Measurements from ENCODE around the gene PDE1A.

The PDE1A gene

GRCh38 chr2:182261860-182262387 lies 164.9 kb downstream of the PDE1A start:
- DNase-seq = no peak

GRCh38 chr2:182259629-182260150 lies 167.1 kb downstream of the PDE1A start:
- DNase-seq = no peak

- DNase-seq = no peak
Observed at GRCh38 chr2:182252534-182252933, 174.3 kb downstream of the PDE1A start.

DNA sequence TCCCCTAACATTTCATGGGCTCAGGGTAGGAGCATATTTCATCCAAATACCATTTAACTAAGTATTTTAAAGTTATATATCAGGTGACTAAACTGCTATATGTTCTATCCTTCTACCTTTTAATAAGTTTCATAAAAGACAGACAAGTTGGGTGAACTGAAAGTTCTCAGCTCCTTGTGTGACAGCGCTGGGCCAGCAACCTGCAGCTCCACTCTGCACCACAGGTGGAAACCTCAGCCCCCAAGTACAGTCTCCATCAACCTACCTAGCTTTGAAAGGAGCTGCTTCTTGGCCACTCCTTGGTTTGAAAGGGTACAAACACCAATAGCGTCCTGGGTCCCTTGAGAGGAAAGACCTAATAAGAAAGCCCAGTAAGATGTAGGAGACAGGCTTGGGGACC lies 177.9 kb downstream of the PDE1A start:
- DNase-seq = no peak

DNA sequence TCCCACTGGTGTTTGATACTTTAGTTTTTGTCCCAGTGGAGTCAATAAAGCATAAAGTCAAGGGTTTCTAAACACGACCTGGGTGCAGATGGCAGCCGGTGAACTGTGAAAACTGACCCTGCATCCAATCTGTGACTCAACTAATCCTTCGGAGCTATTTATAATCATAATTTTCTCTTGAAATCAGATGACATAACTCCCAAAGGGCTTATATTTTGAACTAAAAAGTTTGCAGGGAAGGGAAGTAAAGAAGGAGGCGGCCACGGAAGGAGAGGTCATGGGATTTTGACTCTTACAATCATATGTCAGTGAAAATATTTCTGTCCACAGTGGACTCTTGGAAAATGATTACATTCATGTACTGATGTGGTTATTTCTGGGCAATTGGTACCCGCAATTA lies 178.5 kb downstream of the PDE1A start:
- DNase-seq = no peak

GRCh38 chr2:182247831-182248230 lies 179.0 kb downstream of the PDE1A start:
- no peak for DNase-seq

GRCh38 chr2:182245963-182246362 lies 180.9 kb downstream of the PDE1A start:
- no peak for DNase-seq

- no peak for DNase-seq
Observed at GRCh38 chr2:182242609-182243008, 184.2 kb downstream of the PDE1A start.

- DNase-seq = no peak
Observed at GRCh38 chr2:182241936-182242335, 184.9 kb downstream of the PDE1A start.

DNA sequence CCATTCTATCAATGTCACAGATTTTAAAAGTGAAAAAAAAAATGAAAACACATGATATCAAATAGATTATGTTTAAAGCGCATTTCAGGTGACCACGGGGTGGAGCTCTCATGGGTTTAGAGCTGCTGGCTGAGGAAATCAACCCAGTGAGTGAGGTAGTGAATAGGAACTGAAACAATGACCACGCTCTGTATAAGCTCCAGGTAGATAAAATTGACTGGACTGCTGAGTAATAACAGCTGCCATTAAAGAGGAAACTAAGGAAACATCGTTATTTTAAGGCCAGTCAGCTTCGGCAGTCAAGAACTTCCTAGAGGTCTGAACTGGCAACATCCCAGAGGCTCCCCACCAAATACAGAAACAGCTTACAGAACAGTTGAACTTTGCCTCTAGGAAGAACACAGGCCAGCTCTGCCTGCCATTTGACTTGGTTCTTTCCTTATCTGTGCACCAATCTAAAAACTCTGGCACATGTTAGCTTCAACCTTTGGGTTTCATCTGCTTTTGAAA lies 185.9 kb downstream of the PDE1A start:
- peak; percentile 58 for DNase-seq

DNA sequence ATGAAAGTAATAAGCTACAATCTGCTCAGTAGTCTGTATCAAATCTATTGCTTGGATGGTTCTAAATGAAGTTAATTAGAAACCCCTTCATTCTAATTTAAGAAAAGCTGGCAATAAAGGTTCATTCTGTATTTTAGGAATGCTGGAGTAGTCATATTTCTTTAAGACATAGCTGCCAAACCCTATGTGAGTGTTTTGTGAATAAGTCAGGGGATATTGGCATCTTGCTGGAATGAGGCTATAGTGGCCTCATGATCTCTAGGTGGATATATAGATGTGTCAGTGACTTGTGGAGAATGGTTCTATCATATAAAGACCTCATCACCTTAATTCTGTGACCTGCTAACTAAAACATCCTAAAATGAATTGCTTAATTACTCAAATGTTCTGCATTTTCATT lies 196.3 kb downstream of the PDE1A start:
- DNase-seq = no peak

DNA sequence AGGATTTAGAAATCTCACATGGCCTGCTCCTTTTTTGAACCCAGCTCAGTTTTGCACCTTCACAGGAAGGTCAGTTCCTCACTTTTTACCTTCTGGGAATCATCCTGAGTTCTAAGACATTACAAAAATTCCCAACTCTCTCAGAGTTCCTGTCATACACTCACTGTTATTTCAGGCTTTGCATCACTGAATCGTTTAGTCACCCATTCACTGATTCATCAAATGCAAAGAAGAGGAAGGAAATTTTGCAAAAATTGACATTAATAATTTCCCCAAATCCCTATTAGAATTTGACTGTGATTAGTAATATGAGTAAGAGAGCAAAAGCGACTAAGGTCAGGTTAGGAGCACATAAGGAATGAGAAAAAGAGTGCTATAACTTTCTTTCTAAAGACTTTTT lies 197.5 kb downstream of the PDE1A start:
- DNase-seq = no peak

DNA sequence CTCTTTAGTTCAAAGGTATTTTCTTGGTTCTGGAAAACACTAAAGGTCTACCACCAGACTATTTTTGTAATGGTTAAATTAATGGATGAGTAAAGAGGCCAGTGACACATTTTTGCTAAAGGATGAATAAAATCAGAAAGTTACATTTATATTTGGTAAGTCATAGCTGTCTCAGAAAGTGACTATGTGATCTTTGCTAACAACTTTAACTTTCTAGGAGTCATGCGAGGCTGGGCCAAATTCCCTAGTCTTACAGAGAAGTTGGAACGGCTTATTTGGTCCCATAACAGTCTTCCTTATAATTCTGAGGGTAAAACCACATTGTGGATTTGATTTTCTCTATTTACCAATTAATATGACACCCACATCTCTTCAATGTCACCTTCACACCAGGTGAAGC lies 198.1 kb downstream of the PDE1A start:
- DNase-seq = no peak

GRCh38 chr2:182228073-182228473 lies 198.8 kb downstream of the PDE1A start:
- peak; percentile 75 for DNase-seq

- no peak for DNase-seq
Observed at GRCh38 chr2:182226807-182227206, 200.0 kb downstream of the PDE1A start.

- no peak for DNase-seq
Observed at GRCh38 chr2:182224669-182225068, 202.2 kb downstream of the PDE1A start.

DNA sequence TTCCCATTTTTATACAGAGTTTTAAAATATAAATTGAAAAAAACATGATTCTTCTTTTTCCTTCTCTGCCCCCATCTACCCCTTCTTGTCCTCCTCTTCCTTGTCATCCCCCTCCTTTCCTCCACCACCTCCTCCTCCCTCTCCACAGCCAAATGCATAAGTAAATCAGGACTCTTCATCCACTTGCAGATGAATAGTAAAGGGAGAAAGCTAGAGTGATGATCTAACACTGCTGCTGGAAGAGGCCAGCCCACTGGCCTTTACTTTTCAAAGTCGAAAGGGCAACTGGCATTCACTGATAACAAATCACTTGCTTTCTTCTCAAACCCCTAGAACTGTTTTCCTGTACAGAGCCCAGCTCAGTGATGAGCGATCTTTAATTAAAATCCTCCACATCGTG lies 205.8 kb downstream of the PDE1A start:
- no peak for DNase-seq

GRCh38 chr2:182220335-182220734 lies 206.5 kb downstream of the PDE1A start:
- DNase-seq = no peak

- DNase-seq = no peak
Observed at GRCh38 chr2:182210669-182211068, 216.2 kb downstream of the PDE1A start.

DNA sequence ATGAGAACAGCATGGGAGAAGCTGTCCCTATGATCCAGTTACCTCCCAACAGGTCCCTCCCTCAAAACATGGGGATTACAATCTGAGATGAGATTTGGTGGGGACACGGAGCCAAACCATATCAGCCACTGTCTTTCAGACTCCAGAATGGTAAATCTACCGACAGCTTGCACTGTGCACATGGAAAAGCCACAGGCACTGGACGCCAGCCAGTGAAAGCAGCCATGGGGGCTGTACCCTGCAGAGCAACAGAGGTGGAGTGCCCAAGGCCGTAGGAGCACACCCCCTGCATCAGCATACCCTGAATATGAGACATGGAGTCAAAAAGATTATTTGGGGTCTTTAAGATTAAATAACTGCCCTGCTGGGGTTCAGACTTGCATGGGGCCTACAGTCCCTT lies 218.4 kb downstream of the PDE1A start:
- DNase-seq = no peak

DNA sequence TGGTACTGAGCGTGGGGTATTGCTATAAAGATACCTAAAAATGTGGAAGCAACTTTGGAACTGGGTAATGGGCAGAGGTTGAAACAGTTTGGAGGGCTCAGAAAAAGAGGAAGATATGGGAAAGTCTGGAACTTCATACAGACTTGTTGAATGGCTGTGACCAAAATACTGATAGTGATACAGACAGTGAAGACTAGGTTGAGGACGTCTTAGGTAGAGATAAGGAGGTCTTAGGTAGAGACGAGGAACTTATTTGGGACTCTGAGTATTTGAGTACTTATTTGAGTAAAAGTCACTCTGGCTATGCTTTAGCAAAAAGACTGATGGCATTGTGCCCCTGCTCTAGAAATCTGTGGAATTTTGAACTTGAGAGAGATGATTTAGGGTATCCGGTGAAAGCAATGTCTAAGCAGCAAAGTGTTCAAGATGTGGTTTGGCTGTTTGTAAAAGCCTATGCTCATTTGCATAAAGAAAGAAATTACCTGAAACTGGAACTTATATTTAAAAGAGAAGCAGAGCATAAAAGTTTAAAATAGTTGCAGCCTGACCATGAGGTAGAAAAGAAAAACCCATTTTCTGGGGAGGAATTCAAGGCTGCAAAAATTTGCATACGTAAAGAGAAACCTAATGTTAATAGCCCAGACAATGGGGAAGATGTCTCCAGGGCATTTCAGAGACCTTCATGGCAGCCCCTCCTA lies 219.6 kb downstream of the PDE1A start:
- no peak for DNase-seq

DNA sequence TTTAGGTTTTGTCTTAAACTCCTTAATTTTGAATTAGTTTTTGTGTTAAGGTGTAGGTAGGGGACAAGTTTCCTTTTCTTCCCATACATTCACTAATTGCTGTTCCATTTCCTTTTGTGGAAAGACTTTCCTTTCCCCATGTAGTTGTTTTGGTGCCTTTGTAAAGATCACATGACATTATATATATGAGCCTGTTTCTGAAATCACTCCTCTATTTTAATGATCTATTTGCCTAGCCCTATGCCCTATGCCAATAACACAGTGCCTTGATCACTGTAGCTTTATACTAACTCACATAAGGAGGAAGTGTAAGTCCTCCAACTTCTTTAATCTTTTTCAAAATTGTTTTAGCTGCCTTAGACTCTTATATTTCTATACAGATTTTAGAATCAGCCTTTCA lies 229.3 kb downstream of the PDE1A start:
- no peak for DNase-seq

- no peak for DNase-seq
Observed at GRCh38 chr2:182193291-182193690, 233.5 kb downstream of the PDE1A start.

GRCh38 chr2:182191061-182191460 lies 235.8 kb downstream of the PDE1A start:
- no peak for DNase-seq

DNA sequence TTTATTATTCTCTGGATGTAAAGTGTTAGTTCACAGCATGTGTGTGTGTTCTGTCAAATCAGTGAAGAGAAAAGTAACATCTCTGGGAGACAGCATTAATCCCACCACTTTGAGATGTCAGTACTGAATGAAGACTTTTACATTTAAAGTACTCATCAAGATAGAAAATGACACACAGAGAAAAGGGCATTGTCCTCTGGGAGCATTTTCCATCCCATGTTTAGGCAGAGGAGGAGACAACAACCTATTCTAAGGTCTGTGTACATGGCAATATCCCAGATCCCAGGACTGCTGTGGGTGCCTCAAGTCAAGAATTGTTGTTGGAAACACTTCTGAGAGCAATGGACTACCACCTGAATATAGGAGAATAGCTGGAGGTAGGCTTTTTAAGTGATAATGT lies 239.7 kb downstream of the PDE1A start:
- DNase-seq = peak; percentile 16
